Fibroblast of skin of abdomen (primary cell): ENCODE results near the gene CACNA1A.

Experiments
- DNase-seq: peaks from one replicate; pipeline ENCODE4 v3.0.0-alpha.2; 2013

Gene CACNA1A

GRCh38 chr19:13493516-13494310 is 12.6 kb downstream of the CACNA1A start:
- no peak for DNase-seq

GRCh38 chr19:13492128-13492527 is 14.2 kb downstream of the CACNA1A start:
- DNase-seq: peak; percentile 80

- no peak for DNase-seq
These were observed 18.3 kb downstream of the CACNA1A start for GRCh38 chr19:13487985-13488384.

- DNase-seq: no peak
These were observed 22.1 kb downstream of the CACNA1A start for GRCh38 chr19:13484166-13484565.

GRCh38 chr19:13483215-13483614 is 23.1 kb downstream of the CACNA1A start:
- DNase-seq: no peak

- no peak for DNase-seq
These were observed 27.7 kb downstream of the CACNA1A start for GRCh38 chr19:13478576-13478975.

GRCh38 chr19:13476071-13476470 is 30.2 kb downstream of the CACNA1A start:
- DNase-seq: no peak

- no peak for DNase-seq
These were observed 31.2 kb downstream of the CACNA1A start for GRCh38 chr19:13475044-13475443.

GRCh38 chr19:13466697-13467096 is 39.6 kb downstream of the CACNA1A start:
- DNase-seq: no peak

- peak; percentile 4 for DNase-seq
These were observed 43.0 kb downstream of the CACNA1A start for GRCh38 chr19:13463296-13463695.

- DNase-seq: no peak
These were observed 44.7 kb downstream of the CACNA1A start for GRCh38 chr19:13461536-13461935.

- DNase-seq: no peak
These were observed 46.2 kb downstream of the CACNA1A start for GRCh38 chr19:13460045-13460444.

- DNase-seq: no peak
These were observed 46.9 kb downstream of the CACNA1A start for GRCh38 chr19:13459351-13459750.

- DNase-seq: no peak
These were observed 54.8 kb downstream of the CACNA1A start for GRCh38 chr19:13451434-13451995.

GRCh38 chr19:13447978-13448377 is 58.3 kb downstream of the CACNA1A start:
- no peak for DNase-seq

- DNase-seq: peak; percentile 44
These were observed 64.3 kb downstream of the CACNA1A start for GRCh38 chr19:13441810-13442512.

- no peak for DNase-seq
These were observed 68.2 kb downstream of the CACNA1A start for GRCh38 chr19:13437919-13438618.

- DNase-seq: no peak
These were observed 69.9 kb downstream of the CACNA1A start for GRCh38 chr19:13436352-13436751.

GRCh38 chr19:13430790-13431582 is 75.3 kb downstream of the CACNA1A start:
- DNase-seq: peak; percentile 49

- no peak for DNase-seq
These were observed 76.7 kb downstream of the CACNA1A start for GRCh38 chr19:13429563-13429962.

- peak; percentile 5 for DNase-seq
These were observed 77.9 kb downstream of the CACNA1A start for GRCh38 chr19:13428352-13428751.
